CD8-positive, alpha-beta memory T cell (primary cell): ENCODE data around the gene PRKAB1. TPM values are rescaled to one million over a fixed set of nuclear protein-coding genes. Genes with fewer than 3 reads are reported as not detected.

Source experiments
- polyA plus RNA-seq: library from polyadenylated mRNA; unstranded; fragments of 300-500 nt; fragmentation: Illumina TruSeq; gene quantifications from one replicate; pipeline ENCODE4 v1.2.3, GENCODE V29; 2021
- total RNA-seq, 2 experiments: library from RNA; stranded (reverse); gene quantifications; one replicate each; pipeline ENCODE4 v1.2.3, GENCODE V29; 2021

PRKAB1 gene
- total and polyA plus RNA-seq, 3 experiments from 2014 or later, result 27.2 to 32.0 (median 30.8) TPM

Other genes starting within 250 kb of the PRKAB1 start
- gene TMEM233, start 74.4 kb upstream of the PRKAB1 start, total RNA-seq, result not detected
- not detected for gene TMEM233, start 74.4 kb upstream of the PRKAB1 start, polyA plus RNA-seq
- 10 to 100 TPM; 17.6 to 19.3 TPM for gene CIT, start 209.2 kb downstream of the PRKAB1 start, total RNA-seq
- gene CIT, start 209.2 kb downstream of the PRKAB1 start, polyA plus RNA-seq, result 0.61 TPM